WTC11 (cell line): Measurements from ENCODE around the gene ACVR1. TPM values are rescaled to one million over a fixed set of nuclear protein-coding genes. Genes with fewer than 3 reads are reported as not detected.
A peak's percentile ranks its signal among the peaks of the same experiment; 100 is the strongest.

Source experiments
- ATAC-seq: fragments of 200-7000 bp; cut with Tn5 transposase; 2 replicates; pipeline ENCODE4 v1.10.0; 2021; ENCODE audit warnings: mild to moderate bottlenecking, moderate library complexity
- CTCF ChIA-PET: fragments of 300-600 bp; sonication (Branson Sonifier 250); formaldehyde crosslinking; loops from one replicate; lab custom pipeline; 2021; ENCODE audit warnings: antibody characterized with exemption; lab: Charles Lee
- POLR2A ChIA-PET: fragments of 350-600 bp; sonication (Branson Sonifier 250); formaldehyde crosslinking; loops from one replicate; lab custom pipeline; 2021; ENCODE audit warnings: antibody characterized with exemption; lab: Charles Lee
- DNase-seq: peaks from one replicate; pipeline ENCODE4 v3.0.0; 2021; ENCODE audit warnings: low spot score
- H3K27ac Mint-ChIP-seq: 2 replicates; pipeline ENCODE4 v1.8.0; 2021; ENCODE audit warnings: mixed read lengths
- H3K27me3 Mint-ChIP-seq: 2 replicates; pipeline ENCODE4 v1.8.0; 2021; ENCODE audit warnings: low read depth, mild to moderate bottlenecking, moderate library complexity, mixed read lengths
- H3K36me3 Mint-ChIP-seq: 2 replicates; pipeline ENCODE4 v1.8.0; 2021; ENCODE audit warnings: mixed read lengths
- H3K4me1 Mint-ChIP-seq: 2 replicates; pipeline ENCODE4 v1.8.0; 2022; ENCODE audit warnings: mixed read lengths
- H3K4me3 Mint-ChIP-seq: 2 replicates; pipeline ENCODE4 v1.8.0; 2021; ENCODE audit warnings: mild to moderate bottlenecking, moderate library complexity, mixed read lengths
- H3K9me3 Mint-ChIP-seq: 2 replicates; pipeline ENCODE4 v1.8.0; 2021; ENCODE audit warnings: mixed read lengths
- ARID4B ChIP-seq: sonication (generic); formaldehyde crosslinking; IDR thresholded peaks from 2 replicates; pipeline ENCODE4 v1.8.0; 2023; ENCODE audit warnings: missing genetic modification reagents, mild to moderate bottlenecking, borderline replicate concordance
- CBFB ChIP-seq: sonication (generic); formaldehyde crosslinking; IDR thresholded peaks from 2 replicates; pipeline ENCODE4 v1.8.1; 2022; ENCODE audit warnings: mild to moderate bottlenecking, low read depth, missing genetic modification reagents
- CREM ChIP-seq: sonication (generic); formaldehyde crosslinking; IDR thresholded peaks from 2 replicates; pipeline ENCODE4 v1.8.1; 2022; ENCODE audit warnings: mild to moderate bottlenecking, missing genetic modification reagents, moderate library complexity
- E2F1 ChIP-seq: sonication (generic); formaldehyde crosslinking; IDR thresholded peaks from 2 replicates; pipeline ENCODE4 v1.8.0; 2022; ENCODE audit warnings: mild to moderate bottlenecking, missing genetic modification reagents
- E2F5 ChIP-seq: sonication (generic); formaldehyde crosslinking; IDR thresholded peaks from 2 replicates; pipeline ENCODE4 v1.8.1; 2022; ENCODE audit warnings: mild to moderate bottlenecking, moderate library complexity, missing genetic modification reagents
- JAZF1 ChIP-seq: fragments of 250-450 bp; sonication (Bioruptor Pico); IDR thresholded peaks from 2 replicates; pipeline ENCODE4 v1.9.0; 2021; ENCODE audit warnings: moderate library complexity, mild to moderate bottlenecking, inconsistent platforms
- MAX ChIP-seq: sonication (generic); formaldehyde crosslinking; IDR thresholded peaks from 2 replicates; pipeline ENCODE4 v1.8.0; 2022; ENCODE audit warnings: mild to moderate bottlenecking, missing genetic modification reagents
- MYBL2 ChIP-seq: sonication (generic); formaldehyde crosslinking; IDR thresholded peaks from 2 replicates; pipeline ENCODE4 v1.8.1; 2023; ENCODE audit warnings: mild to moderate bottlenecking, moderate library complexity, missing genetic modification reagents
- NR1H2 ChIP-seq: sonication (generic); formaldehyde crosslinking; IDR thresholded peaks from 2 replicates; pipeline ENCODE4 v1.9.0; 2021; ENCODE audit warnings: mild to moderate bottlenecking, moderate library complexity, missing genetic modification reagents
- PREB ChIP-seq: sonication (generic); formaldehyde crosslinking; IDR thresholded peaks from 2 replicates; pipeline ENCODE4 v1.8.1; 2022; ENCODE audit warnings: mild to moderate bottlenecking, missing genetic modification reagents, moderate library complexity, borderline replicate concordance
- SP1 ChIP-seq: sonication (generic); formaldehyde crosslinking; conservative IDR thresholded peaks from 2 replicates; pipeline ENCODE4 v1.8.1; 2022; ENCODE audit warnings: missing genetic modification reagents
- USF1 ChIP-seq: sonication (generic); formaldehyde crosslinking; IDR thresholded peaks from 2 replicates; pipeline ENCODE4 v1.8.0; 2022; ENCODE audit warnings: mild to moderate bottlenecking, missing genetic modification reagents
- ZNF317 ChIP-seq: sonication (generic); formaldehyde crosslinking; IDR thresholded peaks from 2 replicates; pipeline ENCODE4 v1.8.1; 2023; ENCODE audit warnings: low read depth, mild to moderate bottlenecking, moderate library complexity, missing genetic modification reagents, borderline replicate concordance
- total RNA-seq: library from RNA; stranded (reverse); gene quantifications from 3 replicates; pipeline ENCODE4 v1.2.3, GENCODE V29; 2021
- TF ChIP-seq, protein P1 (sequence below): sonication (generic); formaldehyde crosslinking; IDR thresholded peaks from 2 replicates; pipeline ENCODE4 v1.8.1; 2023; ENCODE audit warnings: mild to moderate bottlenecking, missing genetic modification reagents, borderline replicate concordance
- TF ChIP-seq, protein P2 (sequence below): sonication (generic); formaldehyde crosslinking; IDR thresholded peaks from 2 replicates; pipeline ENCODE4 v1.8.0; 2023; ENCODE audit warnings: mild to moderate bottlenecking, missing genetic modification reagents

ACVR1 gene
- total RNA-seq, 1 experiment from 2014 or later, result 19.2 TPM

- ATAC-seq (no peak), DNase-seq (no peak)
- CTCF ChIA-PET, result no interaction called here
- TF ChIP-seq E2F1 (CRISPR knock-in tag) (no peak), PREB (CRISPR knock-in tag) (no peak), JAZF1 (CRISPR knock-in tag) (no peak), MYBL2 (CRISPR knock-in tag) (no peak)
- H3K27me3 Mint-ChIP-seq, result no peaks in the 10 kb centered on the region
- peaks cover 6% of the 10 kb centered on the region; the same call in 1 of the 2 replicates for H3K9me3 Mint-ChIP-seq
- no peak overlapping the region for H3K4me3 Mint-ChIP-seq
- peak overlapping the region; percentile 80 for H3K27ac Mint-ChIP-seq
- no peaks in the 10 kb centered on the region for H3K36me3 Mint-ChIP-seq
- POLR2A ChIA-PET, result interaction anchor here (0.7 kb wide), 1 partner anchor 141 kb away, joined by 5 read pairs; no protein-coding TSS in a partner anchor
- H3K4me1 Mint-ChIP-seq, result peaks cover 51% of the 10 kb centered on the region
Measured at GRCh38 chr2:157830696-157831570, 45.2 kb downstream of the ACVR1 start.

- Mint-ChIP-seq H3K36me3 (peaks cover 4% of the 10 kb centered on the region), H3K9me3 (peaks cover 6% of the 10 kb centered on the region; the same call in 1 of the 2 replicates), H3K4me3 (no peak overlapping the region), H3K27ac (peak overlapping the region; percentile 66), H3K27me3 (no peaks in the 10 kb centered on the region), H3K4me1 (peaks cover 49% of the 10 kb centered on the region)
- POLR2A ChIA-PET, result no interaction called here
- DNase-seq, result no peak
- CTCF ChIA-PET, result no interaction called here
- no peak for ATAC-seq
- TF ChIP-seq E2F5 (CRISPR knock-in tag), result no peak
- no peak for TF ChIP-seq ZNF317 (CRISPR knock-in tag)
- no peak for TF ChIP-seq ARID4B (CRISPR knock-in tag)
- TF ChIP-seq SP1 (CRISPR knock-in tag), result no peak
- TF ChIP-seq, protein P1, sequence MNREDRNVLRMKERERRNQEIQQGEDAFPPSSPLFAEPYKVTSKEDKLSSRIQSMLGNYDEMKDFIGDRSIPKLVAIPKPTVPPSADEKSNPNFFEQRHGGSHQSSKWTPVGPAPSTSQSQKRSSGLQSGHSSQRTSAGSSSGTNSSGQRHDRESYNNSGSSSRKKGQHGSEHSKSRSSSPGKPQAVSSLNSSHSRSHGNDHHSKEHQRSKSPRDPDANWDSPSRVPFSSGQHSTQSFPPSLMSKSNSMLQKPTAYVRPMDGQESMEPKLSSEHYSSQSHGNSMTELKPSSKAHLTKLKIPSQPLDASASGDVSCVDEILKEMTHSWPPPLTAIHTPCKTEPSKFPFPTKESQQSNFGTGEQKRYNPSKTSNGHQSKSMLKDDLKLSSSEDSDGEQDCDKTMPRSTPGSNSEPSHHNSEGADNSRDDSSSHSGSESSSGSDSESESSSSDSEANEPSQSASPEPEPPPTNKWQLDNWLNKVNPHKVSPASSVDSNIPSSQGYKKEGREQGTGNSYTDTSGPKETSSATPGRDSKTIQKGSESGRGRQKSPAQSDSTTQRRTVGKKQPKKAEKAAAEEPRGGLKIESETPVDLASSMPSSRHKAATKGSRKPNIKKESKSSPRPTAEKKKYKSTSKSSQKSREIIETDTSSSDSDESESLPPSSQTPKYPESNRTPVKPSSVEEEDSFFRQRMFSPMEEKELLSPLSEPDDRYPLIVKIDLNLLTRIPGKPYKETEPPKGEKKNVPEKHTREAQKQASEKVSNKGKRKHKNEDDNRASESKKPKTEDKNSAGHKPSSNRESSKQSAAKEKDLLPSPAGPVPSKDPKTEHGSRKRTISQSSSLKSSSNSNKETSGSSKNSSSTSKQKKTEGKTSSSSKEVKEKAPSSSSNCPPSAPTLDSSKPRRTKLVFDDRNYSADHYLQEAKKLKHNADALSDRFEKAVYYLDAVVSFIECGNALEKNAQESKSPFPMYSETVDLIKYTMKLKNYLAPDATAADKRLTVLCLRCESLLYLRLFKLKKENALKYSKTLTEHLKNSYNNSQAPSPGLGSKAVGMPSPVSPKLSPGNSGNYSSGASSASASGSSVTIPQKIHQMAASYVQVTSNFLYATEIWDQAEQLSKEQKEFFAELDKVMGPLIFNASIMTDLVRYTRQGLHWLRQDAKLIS (CRISPR knock-in tag), result no peak
- TF ChIP-seq CREM, result no peak
- no peak for TF ChIP-seq MAX (CRISPR knock-in tag)
- TF ChIP-seq NR1H2 (CRISPR knock-in tag), result no peak
- TF ChIP-seq USF1, result no peak
- TF ChIP-seq, protein P2, sequence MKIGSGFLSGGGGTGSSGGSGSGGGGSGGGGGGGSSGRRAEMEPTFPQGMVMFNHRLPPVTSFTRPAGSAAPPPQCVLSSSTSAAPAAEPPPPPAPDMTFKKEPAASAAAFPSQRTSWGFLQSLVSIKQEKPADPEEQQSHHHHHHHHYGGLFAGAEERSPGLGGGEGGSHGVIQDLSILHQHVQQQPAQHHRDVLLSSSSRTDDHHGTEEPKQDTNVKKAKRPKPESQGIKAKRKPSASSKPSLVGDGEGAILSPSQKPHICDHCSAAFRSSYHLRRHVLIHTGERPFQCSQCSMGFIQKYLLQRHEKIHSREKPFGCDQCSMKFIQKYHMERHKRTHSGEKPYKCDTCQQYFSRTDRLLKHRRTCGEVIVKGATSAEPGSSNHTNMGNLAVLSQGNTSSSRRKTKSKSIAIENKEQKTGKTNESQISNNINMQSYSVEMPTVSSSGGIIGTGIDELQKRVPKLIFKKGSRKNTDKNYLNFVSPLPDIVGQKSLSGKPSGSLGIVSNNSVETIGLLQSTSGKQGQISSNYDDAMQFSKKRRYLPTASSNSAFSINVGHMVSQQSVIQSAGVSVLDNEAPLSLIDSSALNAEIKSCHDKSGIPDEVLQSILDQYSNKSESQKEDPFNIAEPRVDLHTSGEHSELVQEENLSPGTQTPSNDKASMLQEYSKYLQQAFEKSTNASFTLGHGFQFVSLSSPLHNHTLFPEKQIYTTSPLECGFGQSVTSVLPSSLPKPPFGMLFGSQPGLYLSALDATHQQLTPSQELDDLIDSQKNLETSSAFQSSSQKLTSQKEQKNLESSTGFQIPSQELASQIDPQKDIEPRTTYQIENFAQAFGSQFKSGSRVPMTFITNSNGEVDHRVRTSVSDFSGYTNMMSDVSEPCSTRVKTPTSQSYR, result no peak
- no peak for TF ChIP-seq CBFB
Measured at GRCh38 chr2:157830266-157830665, 45.9 kb downstream of the ACVR1 start.
